Measurements from ENCODE around the gene GFOD2.

GRCh38 chr16:67648088-67648763, 70.9 kb downstream of the GFOD2 start:
- no peak for TF ChIP-seq EZH2 (IDR thresholded peaks at IDR 0.05; ENCODE audit: low read depth, low read length, severe bottlenecking)
- TF ChIP-seq, protein P1, sequence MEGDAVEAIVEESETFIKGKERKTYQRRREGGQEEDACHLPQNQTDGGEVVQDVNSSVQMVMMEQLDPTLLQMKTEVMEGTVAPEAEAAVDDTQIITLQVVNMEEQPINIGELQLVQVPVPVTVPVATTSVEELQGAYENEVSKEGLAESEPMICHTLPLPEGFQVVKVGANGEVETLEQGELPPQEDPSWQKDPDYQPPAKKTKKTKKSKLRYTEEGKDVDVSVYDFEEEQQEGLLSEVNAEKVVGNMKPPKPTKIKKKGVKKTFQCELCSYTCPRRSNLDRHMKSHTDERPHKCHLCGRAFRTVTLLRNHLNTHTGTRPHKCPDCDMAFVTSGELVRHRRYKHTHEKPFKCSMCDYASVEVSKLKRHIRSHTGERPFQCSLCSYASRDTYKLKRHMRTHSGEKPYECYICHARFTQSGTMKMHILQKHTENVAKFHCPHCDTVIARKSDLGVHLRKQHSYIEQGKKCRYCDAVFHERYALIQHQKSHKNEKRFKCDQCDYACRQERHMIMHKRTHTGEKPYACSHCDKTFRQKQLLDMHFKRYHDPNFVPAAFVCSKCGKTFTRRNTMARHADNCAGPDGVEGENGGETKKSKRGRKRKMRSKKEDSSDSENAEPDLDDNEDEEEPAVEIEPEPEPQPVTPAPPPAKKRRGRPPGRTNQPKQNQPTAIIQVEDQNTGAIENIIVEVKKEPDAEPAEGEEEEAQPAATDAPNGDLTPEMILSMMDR (IDR thresholded peaks at IDR 0.05; ENCODE audit: control extremely low read depth in 1 of 3, insufficient read depth in 1 of 3, low read depth in 1 of 3, low read length in 3 of 3): no peak
- TF ChIP-seq POLR2A (IDR thresholded peaks at IDR 0.05; ENCODE audit: control extremely low read depth in 1 of 2, low read depth in 2 of 2, low read length in 2 of 2): no peak
- TF ChIP-seq JUND (IDR thresholded peaks at IDR 0.05; ENCODE audit: low read length): no peak
- TF ChIP-seq, protein P2, sequence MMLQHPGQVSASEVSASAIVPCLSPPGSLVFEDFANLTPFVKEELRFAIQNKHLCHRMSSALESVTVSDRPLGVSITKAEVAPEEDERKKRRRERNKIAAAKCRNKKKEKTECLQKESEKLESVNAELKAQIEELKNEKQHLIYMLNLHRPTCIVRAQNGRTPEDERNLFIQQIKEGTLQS (IDR thresholded peaks at IDR 0.05; ENCODE audit: insufficient read depth, low read depth, low read length): no peak
- no peak for TF ChIP-seq HDAC2 (IDR thresholded peaks at IDR 0.05; ENCODE audit: borderline replicate concordance in 1 of 2, low read depth in 2 of 2, low read length in 2 of 2)
- no peak for TF ChIP-seq BACH1 (IDR thresholded peaks at IDR 0.05; ENCODE audit: low read length)

Data from H1 (cell line).